Measurements from ENCODE around the gene NOS3.
"Not testable (repeated sequence)": the region's sequence is repeated elsewhere in the genome, so short reads cannot be mapped to it uniquely, and the experiment has no call there.

The NOS3 gene

GRCh38 chr7:151035026-151035717, 44.4 kb downstream of the NOS3 start:
- TF ChIP-seq CTCF (IDR thresholded peaks at IDR 0.05; ENCODE audit: low read depth, low read length, missing control alignments): no peak
- DNase-seq (ENCODE audit: extremely low read depth, low read depth): no peak
- no peak overlapping the region for H3K4me3 ChIP-seq (replicated peaks; ENCODE audit: low read depth, low read length)

- no peak for DNase-seq (ENCODE audit: extremely low read depth, low read depth)
- TF ChIP-seq CTCF (IDR thresholded peaks at IDR 0.05; ENCODE audit: low read depth, low read length, missing control alignments): no peak
- no peak overlapping the region for H3K4me3 ChIP-seq (replicated peaks; ENCODE audit: low read depth, low read length)
Measured at GRCh38 chr7:151035902-151036301, 45.1 kb downstream of the NOS3 start.

GRCh38 chr7:151038951-151039849, 48.4 kb downstream of the NOS3 start:
- no peak for TF ChIP-seq CTCF (IDR thresholded peaks at IDR 0.05; ENCODE audit: low read depth, low read length, missing control alignments)
- H3K4me3 ChIP-seq (replicated peaks; ENCODE audit: low read depth, low read length): no peak overlapping the region
- peak; percentile 78 for DNase-seq (ENCODE audit: extremely low read depth, low read depth)

- no peak overlapping the region for H3K4me3 ChIP-seq (replicated peaks; ENCODE audit: low read depth, low read length)
- no peak for DNase-seq (ENCODE audit: extremely low read depth, low read depth)
- no peak for TF ChIP-seq CTCF (IDR thresholded peaks at IDR 0.05; ENCODE audit: low read depth, low read length, missing control alignments)
Measured at GRCh38 chr7:151039850-151040548, 49.2 kb downstream of the NOS3 start.

GRCh38 chr7:151040616-151041375, 50.0 kb downstream of the NOS3 start:
- TF ChIP-seq CTCF (IDR thresholded peaks at IDR 0.05; ENCODE audit: low read depth, low read length, missing control alignments): no peak
- H3K4me3 ChIP-seq (replicated peaks; ENCODE audit: low read depth, low read length): no peak overlapping the region
- no peak for DNase-seq (ENCODE audit: extremely low read depth, low read depth)

GRCh38 chr7:151043449-151043848, 52.6 kb downstream of the NOS3 start:
- not testable (repeated sequence) for H3K4me3 ChIP-seq (replicated peaks; ENCODE audit: low read depth, low read length); DNase-seq (ENCODE audit: extremely low read depth, low read depth)

All from HFF-Myc (cell line).